ENCODE results near the gene CALCOCO2.
"Not testable (repeated sequence)": the region's sequence is repeated elsewhere in the genome, so short reads cannot be mapped to it uniquely, and the experiment has no call there.

CALCOCO2 gene

DNA sequence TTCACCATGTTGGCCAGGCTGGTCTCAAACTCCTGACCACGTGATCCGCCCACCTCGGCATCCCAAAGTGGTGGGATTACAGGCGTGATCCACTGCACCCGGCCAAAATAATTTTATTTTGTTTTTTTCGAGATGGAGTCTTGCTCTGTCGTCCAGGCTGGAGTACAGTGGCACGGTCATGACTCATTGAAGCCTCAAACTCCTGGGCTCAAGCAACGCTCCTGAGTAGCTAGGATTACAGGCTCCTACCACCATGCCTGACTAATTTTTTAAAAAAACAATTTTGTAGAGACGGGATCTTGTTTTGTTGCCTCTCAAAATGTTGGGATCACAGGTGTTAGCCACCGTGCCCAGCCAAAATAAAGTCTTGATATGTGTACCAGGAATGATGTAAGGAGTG is 11.4 kb upstream of the CALCOCO2 start:
- in situ Hi-C loops (cut with HindIII; ENCODE audit: low sequenced_read_pairs) = loop anchor here (10.0 kb wide), 1 partner anchor 225 kb away; no protein-coding TSS in a partner anchor

DNA sequence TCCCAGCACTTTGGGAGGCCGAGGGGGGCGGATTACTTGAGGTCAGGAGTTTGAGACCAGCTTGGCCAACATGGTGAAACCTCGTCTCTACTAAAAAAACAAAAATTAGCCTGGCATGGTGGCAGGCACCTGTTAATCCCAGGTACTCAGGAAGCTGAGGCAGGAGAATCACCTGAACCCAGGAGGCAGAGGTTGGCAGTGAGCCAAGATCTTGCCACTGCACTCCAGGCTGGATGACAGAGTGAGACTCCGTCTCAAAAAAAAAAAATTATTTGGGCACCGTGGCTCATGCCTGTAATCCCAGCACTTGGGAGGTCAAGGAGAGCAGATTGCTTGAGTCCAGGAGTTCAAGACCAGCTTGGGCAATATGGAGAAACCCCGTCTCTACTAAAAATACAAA is 9.9 kb upstream of the CALCOCO2 start:
- in situ Hi-C loops (cut with HindIII; ENCODE audit: low sequenced_read_pairs) = not testable (repeated sequence)

DNA sequence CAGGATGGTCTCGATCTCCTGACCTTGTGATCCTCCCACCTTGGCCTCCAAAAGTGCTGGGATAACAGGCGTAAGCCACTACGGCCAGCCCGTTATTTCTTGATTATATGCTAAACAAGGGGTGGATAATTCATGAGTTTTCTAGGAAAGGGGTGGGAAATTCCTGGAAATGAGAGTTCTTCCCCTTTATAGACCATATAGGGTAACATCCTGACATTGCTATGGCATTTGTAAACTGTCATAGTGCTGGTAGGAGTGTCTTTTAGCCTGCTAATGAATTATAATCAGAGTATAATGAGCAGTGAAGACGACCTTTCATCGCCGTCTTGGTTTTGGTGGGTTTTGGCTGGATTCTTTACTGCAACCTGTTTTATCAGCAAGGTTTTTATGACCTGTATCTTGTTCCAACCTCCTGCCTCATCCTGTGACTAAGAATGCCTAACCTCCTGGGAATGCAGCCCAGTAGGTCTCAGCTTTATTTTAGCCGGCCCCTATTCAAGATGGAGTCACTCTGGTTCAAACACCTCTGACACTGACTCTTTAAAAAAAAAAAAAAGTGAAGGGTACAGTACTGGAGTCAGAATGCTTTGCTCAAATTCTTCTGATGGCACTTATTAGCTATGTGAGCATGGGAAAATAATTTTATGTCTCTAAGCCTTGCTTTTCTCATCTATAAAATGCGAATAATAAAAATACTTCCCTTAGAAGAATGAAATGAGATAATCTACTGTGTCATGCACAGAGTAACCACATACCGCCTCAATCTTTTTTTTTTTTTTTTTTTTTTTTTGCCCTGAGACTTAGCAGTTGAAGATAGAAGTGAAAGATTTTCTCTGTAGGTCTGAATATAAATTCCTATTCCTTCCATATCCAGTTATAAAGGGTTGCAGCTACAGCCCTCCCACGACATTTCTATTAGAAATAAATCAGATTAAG is 5.1 kb upstream of the CALCOCO2 start:
- in situ Hi-C loops (cut with HindIII; ENCODE audit: low sequenced_read_pairs) = no loop called here

DNA sequence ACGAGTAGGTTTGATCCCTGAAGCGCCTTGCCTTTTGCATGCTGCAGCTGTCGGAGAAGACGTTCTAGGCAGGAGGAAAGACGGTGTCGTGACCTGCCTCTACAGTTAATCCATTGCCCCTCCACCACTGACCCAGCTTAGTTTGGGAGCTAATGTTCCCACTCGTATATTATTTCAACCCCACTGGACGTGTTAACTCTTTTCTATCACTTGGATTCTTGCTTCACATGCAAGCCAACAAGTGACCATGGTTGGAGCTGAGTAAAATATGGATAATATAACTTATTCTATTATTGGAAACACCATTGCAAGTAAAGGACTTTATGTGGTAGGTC is 681 bp downstream of the CALCOCO2 start:
- in situ Hi-C loops (cut with HindIII; ENCODE audit: low sequenced_read_pairs) = no loop called here

DNA sequence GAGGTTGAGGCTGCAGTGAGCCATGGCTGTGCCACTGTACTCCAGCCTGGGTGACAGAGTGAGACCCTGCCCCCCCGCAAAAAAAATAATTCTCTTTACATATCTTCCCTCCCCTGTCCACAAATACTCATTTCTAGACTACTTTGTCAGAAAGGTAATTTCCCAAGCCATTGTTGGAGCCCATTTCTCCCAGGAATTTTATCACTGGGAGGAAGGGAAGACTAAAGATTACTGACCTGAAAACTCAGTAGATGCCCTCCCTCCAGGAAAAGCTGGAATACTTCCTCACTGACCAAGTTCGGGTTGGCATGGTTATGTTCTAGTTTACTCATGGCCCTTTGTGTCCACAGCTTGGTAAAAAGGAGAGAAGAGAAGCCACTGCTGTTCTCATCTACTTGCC is 4.1 kb downstream of the CALCOCO2 start:
- in situ Hi-C loops (cut with HindIII; ENCODE audit: low sequenced_read_pairs) = no loop called here

DNA sequence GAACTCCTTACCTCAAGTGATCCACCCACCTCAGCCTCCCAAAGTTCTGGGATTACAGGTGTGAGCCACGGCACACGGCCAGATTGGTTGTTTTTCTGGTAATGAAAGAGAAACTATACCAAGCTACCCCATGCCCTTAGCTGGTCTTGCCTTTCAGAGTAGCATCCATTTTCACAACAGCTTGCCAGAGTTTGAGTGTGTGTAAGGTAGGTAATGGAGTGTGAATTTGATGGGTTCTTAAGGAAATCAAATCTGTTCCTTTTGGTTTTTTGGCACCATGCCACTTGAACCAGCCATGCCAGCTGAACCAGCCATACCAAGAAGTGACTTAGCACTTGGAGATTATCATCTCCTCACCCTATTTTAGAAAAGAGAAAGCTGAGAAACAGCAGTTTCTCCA is 5.1 kb downstream of the CALCOCO2 start:
- in situ Hi-C loops (cut with HindIII; ENCODE audit: low sequenced_read_pairs) = no loop called here

DNA sequence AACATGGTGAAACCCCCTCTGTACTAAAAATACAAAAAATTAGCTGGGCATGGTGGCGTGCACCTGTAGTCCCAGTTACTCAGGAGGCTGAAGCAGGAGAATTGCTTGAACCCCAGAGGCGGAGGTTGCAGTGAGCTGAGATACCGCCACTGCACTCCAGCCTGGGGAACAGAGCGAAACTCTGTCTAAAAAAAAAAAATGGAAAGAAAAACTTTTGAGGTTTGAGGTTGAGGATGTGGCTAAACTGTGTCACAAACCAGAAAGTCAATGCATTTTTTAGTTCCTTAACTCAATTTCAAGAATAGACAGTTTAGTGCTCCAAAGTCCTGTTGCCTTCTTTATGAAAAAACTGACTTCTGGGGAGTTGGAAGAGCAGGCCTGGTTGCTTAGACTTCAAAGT is 6.6 kb downstream of the CALCOCO2 start:
- in situ Hi-C loops (cut with HindIII; ENCODE audit: low sequenced_read_pairs) = not testable (repeated sequence)

DNA sequence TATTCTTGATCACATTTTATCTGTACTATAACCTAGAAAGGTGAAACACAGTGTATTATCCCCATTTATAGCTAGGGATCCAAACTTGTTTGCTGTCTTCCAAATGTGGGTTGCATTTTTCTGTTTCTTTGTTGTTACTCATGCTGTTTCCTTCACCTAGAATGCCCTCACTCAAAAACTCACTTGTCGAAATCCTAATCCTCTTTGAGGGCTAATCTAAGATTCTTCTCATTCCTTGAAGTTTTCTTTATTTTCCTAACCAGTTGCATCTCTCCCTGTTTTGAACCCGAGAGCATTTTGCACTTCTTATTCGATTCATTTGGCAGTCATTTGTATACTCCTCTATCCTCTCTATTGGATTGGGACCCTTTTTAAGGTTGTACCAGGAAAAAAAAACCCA is 9.6 kb downstream of the CALCOCO2 start:
- in situ Hi-C loops (cut with HindIII; ENCODE audit: low sequenced_read_pairs) = no loop called here

DNA sequence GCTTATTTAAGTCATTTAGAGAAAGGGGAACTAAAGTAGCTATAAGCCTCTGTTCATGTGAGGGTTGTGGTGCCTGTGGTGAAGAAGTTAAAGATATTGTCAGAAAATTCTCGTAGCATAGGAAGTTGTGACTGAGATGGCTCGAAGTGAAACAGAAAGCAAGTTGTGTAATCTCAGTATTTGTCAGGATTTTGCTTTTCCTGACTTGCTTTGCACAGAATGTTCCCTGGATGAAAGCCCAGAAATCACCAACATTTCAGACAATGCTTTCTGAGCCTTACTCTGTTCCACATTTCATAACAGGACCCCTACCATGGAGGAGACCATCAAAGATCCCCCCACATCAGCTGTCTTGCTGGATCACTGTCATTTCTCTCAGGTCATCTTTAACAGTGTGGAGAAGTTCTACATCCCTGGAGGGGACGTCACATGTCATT is 10.6 kb downstream of the CALCOCO2 start:
- in situ Hi-C loops (cut with HindIII; ENCODE audit: low sequenced_read_pairs) = no loop called here

DNA sequence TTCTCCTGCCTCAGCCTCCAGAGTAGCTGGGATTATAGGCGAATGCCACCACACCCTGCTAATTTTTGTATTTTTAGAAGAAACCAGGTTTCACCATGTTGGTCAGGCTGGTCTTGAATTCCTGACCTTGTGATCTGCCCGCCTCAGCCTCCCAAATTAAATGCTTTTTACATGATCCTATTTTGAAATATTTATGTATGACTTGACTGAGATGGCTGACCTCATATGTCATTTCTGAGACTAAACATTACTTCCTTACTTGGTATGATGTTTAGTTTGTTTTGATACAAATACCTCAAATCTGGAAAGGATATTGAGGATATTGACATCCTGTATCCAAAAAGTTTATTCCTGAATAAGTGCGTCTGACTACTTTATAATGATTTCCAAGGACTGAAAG is 11.9 kb downstream of the CALCOCO2 start:
- in situ Hi-C loops (cut with HindIII; ENCODE audit: low sequenced_read_pairs) = no loop called here

DNA sequence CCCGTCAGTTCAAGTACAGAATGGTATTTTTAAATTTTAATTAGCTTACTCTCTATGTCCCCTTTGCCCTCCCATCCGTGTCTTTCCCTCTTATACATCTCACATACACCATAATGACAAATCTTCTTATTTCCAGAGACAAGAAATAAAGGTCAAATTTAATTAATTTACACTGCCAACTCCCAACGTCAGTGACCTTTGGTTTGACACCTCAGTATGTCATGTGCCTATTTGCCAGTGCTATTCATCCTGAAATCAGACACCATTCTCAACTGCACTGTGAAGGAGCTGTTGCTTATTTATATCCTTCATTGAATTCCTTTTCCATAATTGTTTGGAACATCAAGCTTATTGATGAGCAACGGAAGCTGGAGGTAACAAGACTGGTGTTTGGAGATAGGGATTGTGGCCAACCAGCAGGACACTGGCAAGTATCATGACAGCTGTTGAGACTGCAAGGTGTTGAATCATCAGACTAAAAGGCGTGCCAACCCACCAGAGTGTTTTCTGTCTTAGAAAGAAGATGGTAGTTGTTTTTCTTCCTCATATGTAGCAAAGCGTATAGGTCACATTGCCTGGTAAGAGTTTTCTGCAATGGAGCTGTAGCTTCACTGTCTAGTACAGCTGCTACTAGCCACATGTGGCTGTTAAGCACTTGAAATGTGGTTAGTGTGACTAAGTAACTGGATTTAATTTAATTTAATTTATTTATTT is 12.5 kb downstream of the CALCOCO2 start:
- in situ Hi-C loops (cut with HindIII; ENCODE audit: low sequenced_read_pairs) = no loop called here

DNA sequence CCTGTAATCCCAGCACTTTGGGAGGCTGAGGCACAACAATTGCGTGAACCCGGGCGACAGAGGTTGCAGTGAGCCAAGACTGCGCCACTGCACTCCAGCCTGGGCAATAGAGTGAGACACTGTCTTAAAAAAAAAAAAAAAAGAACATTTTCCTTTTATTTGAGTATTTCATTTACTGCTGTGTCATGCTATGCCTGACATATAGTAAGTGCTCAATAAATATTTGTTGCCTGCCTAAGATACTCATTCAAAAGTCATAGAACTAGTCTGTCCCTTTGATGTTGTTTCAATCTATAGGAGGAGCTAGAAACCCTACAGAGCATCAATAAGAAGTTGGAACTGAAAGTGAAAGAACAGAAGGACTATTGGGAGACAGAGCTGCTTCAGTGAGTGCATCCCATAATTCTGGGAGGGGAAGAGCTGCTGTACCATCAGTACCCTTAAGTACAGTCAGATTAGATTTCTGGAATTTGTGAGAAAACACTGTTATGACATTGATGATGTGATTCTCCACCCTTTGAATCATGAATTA is 20.0 kb downstream of the CALCOCO2 start:
- in situ Hi-C loops (cut with HindIII; ENCODE audit: low sequenced_read_pairs) = no loop called here

DNA sequence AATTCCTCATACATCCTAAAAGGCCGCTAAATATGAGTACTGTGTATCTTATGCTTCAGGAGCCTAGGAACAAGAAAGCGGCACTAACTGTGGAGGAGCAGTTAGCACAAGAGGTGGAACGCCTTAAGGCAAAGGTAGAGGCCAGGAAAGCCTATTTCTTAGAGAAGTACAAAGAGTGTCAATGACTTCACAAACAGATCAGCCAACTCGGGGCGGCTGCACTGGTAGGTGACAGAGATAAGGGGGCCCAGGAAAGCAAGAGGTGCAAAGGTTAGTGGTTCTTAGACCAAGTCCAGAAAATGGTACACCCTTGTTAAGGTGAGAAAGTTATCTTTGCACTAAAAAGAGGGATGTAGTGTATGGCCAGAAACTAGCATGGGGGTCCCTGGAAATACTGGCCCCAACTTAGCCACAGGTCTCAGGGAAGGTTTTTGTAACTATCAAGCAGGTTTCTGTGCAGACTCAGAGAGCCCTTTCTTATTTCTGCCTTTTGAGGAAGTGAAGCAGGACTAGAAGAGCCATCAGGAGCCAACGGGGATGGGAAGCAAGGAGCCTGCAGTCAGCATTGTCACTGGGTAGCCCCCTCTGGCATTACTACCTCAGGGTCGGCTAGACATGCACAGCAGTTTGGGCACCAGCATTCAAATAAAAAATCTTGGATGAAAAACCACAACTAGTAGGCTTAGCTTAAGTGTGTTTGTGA is 24.1 kb downstream of the CALCOCO2 start:
- in situ Hi-C loops (cut with HindIII; ENCODE audit: low sequenced_read_pairs) = no loop called here

DNA sequence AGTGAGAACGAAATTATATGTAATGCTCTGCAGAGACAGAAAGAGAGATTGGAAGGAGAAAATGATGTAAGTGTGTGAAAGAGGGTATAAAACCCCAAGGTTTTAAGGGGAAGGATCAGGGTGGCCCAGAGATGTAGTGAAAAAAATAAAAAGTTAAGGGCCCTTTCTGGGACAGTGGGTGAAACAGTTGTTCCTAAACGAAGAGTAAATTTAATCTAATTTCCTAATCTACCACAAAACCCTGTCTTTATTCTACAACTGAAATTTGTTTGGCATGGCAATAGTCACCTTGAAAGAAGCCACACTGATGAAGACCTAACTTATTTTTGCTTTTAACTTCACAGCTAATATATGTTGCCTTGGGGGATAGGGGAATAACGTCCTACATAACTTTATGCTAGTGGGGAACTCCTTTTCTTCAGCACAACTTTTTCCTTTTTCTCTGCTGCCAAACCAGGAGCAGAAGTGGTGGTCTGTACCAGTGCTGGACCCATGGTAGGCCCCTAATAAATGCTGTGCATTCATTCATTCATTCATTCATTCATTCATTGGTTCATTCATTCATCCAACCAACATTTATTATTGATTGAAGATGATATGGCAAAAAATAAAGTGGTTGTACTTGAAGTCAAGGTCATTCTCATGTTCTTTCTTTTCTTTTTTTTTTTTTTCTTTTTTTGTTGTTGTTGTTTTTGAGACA is 25.4 kb downstream of the CALCOCO2 start:
- in situ Hi-C loops (cut with HindIII; ENCODE audit: low sequenced_read_pairs) = no loop called here

DNA sequence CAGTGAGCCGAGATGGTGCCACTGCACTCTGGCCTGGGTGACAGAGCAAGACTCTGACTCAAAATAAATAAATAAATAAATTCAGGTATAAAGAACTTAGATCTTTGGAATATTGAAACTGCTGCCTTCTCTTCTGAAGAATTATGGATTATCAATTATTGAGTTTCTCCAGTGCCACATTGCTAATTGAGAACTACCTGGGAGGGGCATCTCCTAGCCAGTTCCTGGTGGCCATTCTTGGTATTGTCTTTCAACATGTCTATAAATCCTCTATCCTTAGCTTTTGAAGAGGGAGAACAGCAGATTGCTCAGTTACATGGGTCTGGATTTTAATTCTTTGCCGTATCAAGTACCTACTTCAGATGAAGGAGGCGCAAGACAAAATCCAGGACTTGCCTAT is 29.2 kb downstream of the CALCOCO2 start:
- in situ Hi-C loops (cut with HindIII; ENCODE audit: low sequenced_read_pairs) = no loop called here

DNA sequence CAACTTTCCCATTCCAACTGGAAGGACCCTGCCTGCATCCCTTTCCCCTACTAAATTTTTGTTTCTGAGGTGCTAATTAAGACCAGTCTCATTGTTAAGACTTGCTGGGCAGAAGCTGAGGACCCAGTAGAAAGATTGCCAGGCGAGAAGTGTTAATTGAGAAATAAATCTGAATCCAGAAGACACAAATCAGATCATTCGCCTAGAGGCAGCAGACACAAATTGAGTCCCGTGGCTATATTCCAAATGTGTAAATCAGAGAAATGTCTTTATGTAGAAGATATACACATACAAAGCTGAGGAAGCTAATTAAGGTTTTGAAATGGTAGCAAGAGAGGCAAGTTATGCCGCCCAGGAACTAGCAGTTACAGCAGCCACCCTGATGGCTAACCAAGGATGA is 29.6 kb downstream of the CALCOCO2 start:
- in situ Hi-C loops (cut with HindIII; ENCODE audit: low sequenced_read_pairs) = no loop called here

DNA sequence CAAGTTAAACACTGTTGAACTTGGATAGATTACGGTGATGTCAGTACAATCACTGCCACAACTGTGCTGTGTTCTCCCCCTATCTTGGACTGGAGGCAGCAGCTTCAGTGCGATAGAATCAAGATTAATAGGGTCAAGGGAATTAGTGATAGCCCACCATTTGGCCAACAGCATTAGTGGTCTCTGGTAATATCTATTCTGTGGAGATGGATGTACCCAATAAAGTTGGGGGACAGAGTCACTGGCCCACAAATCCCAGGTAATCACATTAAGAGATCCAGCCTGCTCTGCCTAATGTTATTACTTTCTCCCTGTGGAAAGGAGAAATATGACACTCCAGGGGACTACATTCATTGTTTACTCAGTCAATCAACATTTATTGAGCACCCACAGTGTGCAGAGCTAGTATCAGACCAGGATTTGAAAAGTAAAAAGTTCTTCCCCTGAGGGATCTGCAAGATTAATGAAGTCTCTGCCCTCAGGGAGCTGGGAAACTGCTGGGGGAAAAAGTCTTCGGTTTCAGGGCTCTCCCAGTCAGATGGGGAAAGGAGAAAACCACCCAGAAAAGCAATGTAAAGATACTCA is 38.2 kb downstream of the CALCOCO2 start:
- in situ Hi-C loops (cut with HindIII; ENCODE audit: low sequenced_read_pairs) = no loop called here

DNA sequence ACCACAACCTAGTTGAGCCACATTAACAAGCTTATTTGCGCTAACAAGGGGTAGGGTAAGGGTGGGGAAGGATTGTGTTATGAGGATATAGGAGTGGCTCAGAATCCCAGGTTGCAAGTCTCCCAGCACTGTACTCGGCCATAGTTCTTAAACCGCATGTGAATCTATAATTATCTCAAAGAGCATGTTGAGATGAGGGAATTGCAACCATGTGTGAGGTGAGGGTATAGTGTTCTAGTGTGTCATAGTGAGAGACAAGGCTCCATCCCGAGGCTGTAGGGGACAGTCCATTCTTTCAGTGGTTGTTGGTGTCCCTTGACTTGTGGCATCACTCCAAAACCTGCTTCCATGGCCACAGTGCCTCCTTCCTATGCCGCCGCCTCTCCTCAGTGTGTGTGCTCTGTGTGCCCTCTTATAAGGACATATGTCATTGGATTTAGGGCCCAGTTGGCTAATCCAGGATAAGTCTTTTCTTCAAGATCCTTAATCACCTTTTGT is 39.0 kb downstream of the CALCOCO2 start:
- in situ Hi-C loops (cut with HindIII; ENCODE audit: low sequenced_read_pairs) = no loop called here

DNA sequence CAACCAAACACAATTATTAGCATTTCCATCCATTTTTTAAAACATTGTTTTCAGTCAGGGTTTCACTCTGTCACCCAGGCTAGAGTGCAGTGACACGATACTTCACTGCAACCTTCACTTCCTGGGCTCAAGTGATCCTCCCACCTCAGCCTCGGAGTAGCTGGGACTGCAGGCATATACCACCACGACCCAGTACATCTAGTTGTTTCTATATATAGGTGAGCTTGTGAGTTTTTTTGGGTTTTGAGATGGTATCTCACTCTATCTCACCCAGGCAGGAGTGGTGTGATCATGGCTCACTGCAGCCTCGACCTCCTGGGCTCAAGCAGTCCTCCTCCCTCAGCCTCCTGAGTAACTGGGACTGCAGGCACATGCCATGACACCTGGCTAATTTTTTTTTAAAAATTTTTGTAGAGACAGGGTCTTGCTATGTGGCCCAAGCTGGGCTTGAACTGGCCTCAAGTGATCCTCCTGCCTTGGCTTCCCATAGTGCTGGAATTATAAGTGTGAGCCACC is 40.3 kb downstream of the CALCOCO2 start:
- in situ Hi-C loops (cut with HindIII; ENCODE audit: low sequenced_read_pairs) = no loop called here

Data from DLD1 (cell line).